Fibroblast of villous mesenchyme (primary cell): ENCODE measurements around the gene MVP. TPM values are rescaled to one million over a fixed set of nuclear protein-coding genes. Genes with fewer than 3 reads are reported as not detected.
"Not testable (repeated sequence)": the region's sequence is repeated elsewhere in the genome, so short reads cannot be mapped to it uniquely, and the experiment has no call there.

Experiments
- DNase-seq: peaks from one replicate; pipeline ENCODE4 v3.0.0-alpha.2; 2010; ENCODE audit warnings: low read depth
- H3K4me3 ChIP-seq: 2 replicates; pipeline ENCODE4 v1.5.1; 2011; ENCODE audit warnings: low read depth, mild to moderate bottlenecking, low read length
- CTCF ChIP-seq: IDR thresholded peaks from 2 replicates; pipeline ENCODE4 v1.5.1; 2012; ENCODE audit warnings: low read depth, mild to moderate bottlenecking, low read length; ENCODE audit not compliant: insufficient read depth
- total RNA-seq: library from RNA; depleted of rRNA; stranded (reverse); fragments of >200 nt; gene quantifications from 2 replicates; pipeline ENCODE4 v1.2.3, GENCODE V29; 2012

MVP gene
- total RNA-seq, 1 donor, result 211 TPM

DNA sequence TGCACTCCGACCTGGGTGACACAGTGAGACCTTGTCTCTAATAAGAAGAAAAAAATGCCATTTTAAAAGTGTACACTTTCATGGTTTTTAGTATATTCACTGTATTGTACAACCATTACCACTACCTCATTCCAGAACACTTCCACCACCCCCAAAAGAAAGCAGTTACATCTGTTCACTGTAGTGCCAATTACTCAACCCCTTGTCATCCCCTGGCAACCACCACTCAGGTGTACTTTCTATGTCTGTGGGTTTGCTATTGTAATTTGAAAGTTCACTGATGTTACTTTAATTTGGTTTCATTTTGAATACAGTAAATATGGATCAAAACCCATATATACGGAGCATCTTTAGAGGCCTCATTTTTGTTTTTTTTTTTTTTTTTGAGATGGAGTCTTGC is 36.1 kb upstream of the MVP start:
- H3K4me3 ChIP-seq, result no peak overlapping the region
- TF ChIP-seq CTCF, result no peak
- no peak for DNase-seq

GRCh38 chr16:29784901-29785500 is 35.3 kb upstream of the MVP start:
- DNase-seq, result peak; percentile 69
- TF ChIP-seq CTCF, result peak; percentile 93
- H3K4me3 ChIP-seq, result peak overlapping the region; percentile 39

DNA sequence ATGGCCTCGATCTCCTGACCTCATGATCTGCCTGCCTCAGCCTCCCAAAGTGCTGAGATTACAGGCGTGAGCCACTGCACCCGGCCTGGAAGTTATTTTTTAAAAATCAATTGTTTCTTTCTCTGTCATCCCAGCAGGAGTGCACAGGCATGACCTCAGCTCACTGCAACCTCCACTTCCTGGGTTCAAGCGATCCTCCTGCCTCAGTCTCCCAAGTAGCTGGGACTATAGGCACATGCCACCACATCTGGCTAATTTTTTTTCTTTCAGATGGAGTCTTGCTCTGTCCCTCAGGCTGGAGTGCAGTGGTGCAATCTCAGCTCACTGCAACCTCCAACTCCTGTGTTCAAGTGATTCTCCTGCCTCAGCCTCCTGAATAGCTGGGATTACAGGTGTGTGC is 33.1 kb upstream of the MVP start:
- DNase-seq, H3K4me3 ChIP-seq: not testable (repeated sequence)

GRCh38 chr16:29789775-29790182 is 30.5 kb upstream of the MVP start:
- DNase-seq, result no peak
- H3K4me3 ChIP-seq, result peak overlapping the region; percentile 76
- no peak for TF ChIP-seq CTCF

DNA sequence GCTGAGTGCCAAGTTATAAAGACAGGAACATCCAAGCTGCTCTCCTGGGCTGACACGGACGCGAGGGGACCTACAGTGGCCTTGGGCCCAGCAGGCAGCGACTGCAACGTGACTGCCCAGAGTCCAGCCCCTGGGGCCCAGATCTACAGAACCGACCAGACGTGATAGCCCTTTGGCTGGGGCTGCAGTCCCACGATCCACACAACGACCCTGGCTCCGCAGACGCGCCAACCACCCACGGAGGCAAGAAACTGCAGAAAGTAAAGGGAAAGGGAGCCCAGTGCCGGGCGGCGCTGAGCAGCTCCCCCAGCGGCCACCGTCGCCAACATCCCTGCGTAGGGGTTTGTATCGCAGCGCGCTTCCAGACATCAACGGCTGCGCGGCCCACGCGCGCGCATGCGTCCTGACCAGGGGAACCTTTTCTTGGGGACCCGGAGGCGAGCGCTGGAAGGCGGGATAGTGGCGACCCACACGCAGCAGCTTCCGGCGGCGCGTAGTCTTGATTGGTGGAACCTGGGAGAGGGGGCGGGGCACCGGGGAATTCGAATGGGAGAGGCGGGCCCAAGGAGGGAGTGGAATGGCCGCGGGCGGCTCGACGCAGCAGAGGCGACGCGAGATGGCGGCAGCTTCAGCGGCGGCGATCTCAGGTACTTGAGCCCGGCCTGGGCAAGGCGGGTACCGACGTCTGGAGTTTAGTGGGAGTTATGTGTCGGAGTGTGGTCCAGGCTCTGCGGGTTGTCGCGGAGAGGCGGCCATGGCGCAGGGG is 29.9 kb upstream of the MVP start, which contains the start of gene KIF22:
TSS of gene KIF22 (plus strand) at position 569 of the 766 bp plus-strand sequence. CDS start at position 578, 9 bp downstream.
- TF ChIP-seq CTCF, result peak; percentile 60
- peak within 1 kb of the TSS; percentile 76 for H3K4me3 ChIP-seq
- DNase-seq, result peak; percentile 99

DNA sequence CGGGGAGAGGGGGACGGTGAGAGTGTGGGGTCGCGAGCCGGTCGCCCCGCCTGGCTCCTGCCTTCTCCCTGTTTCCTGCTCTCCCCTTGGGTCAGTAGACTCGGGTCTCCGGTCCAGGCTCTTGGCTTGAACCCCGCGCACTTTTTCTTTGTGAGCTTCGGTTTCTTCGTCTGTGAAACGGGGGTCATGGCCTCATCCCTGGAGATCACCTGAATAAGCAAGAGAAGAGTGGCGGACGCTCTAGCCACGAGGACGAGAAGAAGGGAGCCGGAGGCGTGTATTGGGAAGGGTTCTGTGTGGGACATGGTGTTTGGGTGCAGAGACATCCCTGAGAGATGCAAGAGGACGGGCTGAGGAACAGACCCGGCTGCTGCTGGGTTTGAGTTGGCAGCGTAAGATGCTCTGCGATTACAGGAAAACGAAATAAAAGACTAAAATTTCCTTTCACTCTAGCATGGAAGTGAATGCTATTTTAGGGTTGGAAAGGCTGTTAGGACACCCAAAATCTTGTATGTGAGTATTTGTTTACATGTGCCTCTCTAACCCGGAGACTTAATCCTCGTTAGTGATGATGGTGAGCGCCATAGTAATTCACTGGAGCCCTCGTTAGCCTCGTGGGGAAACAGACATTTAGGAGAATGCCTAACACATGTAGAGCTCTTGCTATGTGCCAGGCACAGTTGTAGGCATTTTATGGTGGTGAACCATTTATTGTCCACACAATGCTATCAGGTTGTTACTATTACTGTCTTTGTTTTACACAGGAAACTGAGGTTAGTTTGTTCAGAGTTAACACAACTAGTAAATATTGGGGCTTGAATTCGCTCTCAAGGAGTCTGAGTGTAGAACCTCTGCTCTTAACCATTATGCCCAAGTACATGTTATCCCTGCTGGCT is 29.1 kb upstream of the MVP start:
- no peak for TF ChIP-seq CTCF
- DNase-seq, result no peak
- peak overlapping the region; percentile 76 for H3K4me3 ChIP-seq
